Activated naive CD8-positive, alpha-beta T cell treated with anti-CD3 and anti-CD28 coated beads, Interleukin-2, amount 50 U/mL, for 16 hours (primary cell): ENCODE data around the gene AKT2.

Source experiments
- DNase-seq: peaks from one replicate; pipeline ENCODE4 v3.0.0-alpha.2; 2020; ENCODE audit warnings: low read depth, low spot score

The AKT2 gene

GRCh38 chr19:40235238-40236025 is 49.7 kb downstream of the AKT2 start:
- no peak for DNase-seq

DNA sequence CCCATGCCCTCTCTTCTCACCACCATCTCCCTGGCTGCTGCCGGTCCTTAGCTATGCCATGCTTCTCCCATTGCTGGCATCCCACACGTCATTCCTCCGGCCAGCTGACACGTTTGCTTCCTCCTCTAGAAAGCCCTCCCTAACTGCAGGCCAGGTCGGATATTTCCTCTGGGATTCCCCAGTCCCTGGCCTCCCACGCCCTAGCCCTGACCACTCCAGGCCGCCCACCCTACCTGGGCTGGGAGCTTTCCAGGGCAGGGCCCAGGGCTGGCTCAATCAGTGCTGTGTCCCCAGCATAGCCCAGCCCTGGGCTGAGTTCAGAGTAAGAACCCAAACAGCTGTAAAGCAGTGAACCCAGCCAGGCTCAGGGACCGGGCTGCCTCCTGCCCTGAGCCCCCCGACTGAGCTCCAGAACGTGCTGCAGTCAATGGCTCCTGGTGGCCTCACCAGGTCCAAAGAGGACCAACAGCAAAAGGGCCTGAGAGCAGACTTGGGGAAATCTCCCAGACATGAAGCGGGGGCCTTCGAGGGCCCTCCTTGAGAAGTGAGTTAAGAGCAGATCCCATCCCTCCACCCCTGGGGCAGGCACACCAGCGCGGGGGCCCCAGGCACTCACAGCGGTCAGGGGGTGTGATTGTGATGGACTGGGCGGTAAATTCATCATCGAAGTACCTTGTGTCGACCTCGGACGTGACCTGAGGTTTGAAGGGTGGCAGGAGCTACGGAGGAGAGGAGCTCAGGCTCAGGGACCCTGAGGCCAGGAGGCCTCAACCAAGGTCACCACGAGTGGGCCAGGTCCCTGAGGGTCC is 50.5 kb downstream of the AKT2 start:
- no peak for DNase-seq

DNA sequence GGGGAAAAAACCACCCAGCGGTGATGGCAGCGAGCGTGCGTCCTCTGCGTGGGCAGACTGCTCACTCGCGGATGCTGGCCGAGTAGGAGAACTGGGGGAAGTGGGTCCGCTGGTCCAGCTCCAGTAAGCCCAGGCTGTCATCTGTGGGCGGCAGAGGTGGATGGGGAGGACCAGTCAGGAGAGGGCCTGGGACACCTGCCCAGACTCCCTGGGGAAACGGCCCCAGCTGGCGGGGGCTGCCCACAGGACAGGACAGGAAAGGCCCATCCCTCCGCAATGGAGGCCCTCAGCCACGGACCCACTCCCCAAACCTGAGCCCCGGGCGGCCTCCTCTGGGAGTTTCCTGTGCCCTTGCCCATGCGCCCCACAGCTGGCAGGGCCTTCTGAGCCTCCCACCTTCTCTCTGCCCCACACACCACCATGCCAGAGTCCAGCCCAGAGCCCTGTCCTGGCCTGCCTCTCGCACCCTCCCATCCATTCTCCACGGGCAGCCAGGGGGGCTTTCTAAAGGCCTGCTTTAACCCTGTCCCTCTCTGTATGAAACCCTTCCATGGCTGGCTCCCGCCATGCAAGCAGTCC is 51.2 kb downstream of the AKT2 start:
- no peak for DNase-seq

- no peak for DNase-seq
Observed at GRCh38 chr19:40232949-40233810, 52.0 kb downstream of the AKT2 start.

DNA sequence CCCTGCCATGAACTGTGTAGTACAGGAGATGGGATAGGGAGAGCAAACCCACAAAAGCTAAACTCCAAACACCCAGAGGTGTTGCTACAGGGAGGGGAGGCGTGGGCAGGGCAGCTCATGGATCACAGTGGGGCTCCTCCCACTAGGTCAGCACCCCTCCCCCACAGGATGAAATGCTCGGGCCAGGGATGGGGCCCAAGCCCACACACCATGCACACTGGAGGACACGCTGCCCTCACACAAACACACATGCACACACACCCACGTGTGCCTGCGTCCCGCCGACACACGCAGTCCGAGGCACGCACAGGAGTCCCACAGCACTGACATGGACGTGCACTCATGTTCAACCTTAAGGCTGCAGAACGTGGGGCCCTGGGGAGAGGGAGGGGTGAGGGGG is 52.7 kb downstream of the AKT2 start:
- DNase-seq = no peak

- DNase-seq = no peak
Observed at GRCh38 chr19:40231544-40232424, 53.4 kb downstream of the AKT2 start.

DNA sequence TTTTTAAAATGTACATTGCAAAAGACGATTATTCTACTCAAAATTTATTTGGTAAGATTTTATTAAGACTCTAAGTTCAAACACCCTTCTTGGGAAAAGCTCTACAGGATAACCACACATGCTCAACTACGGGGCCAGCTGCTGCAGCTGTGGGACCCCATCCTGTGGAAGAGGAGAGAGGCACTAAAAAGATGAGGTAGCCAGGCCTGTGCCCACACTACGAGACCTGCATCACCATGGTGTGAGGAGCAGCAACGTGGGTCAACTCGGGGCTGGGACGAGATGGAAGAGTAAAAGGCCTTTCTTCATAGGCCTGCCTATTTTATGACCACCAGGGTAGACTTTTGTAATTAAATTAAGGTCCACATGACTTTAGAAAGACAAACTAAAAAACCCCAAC is 54.1 kb downstream of the AKT2 start:
- DNase-seq = no peak

DNA sequence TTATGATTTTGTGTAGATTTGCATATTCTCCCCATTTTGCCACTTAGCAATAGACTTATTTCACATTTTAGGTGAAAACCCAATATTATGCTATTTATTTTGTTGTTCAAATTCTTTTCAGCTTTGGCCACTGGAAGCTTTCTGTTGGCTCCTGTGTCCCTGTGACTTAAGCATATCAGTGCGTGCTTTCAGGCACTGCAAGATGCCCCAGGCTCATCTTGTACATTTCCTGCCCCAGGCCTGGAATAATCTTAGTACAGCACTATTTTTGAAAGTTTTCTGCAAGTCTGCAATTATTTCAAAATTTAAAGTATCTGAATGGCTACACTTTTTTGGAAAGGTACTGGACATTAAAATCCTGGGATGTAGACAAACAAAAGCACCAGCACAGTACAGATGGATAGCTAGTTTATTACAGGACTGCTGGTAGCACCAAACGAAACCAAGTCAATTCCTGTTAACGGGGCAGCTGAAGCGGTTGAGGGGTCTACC is 55.2 kb downstream of the AKT2 start:
- no peak for DNase-seq

DNA sequence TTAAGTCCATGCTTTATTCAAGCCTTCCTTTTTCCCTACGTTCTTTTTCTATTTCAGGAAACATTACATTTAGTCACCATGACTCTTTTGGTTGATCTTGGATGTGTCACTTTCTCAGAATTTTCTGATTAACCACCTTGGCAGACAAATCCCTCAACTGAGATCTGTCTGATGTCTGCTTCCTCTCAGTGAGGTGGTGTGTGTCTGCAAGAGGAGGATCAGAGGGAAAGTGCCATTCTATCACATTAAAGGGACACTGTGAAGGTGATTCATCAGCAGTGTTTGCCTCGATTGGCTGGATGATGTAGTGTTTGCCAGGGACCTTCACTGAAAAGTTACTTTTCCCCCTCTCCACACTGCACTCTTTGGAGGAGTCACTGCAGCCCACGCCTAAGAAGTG is 55.7 kb downstream of the AKT2 start:
- DNase-seq = no peak

GRCh38 chr19:40228863-40229262 is 56.3 kb downstream of the AKT2 start:
- DNase-seq = no peak

GRCh38 chr19:40228346-40228745 is 56.8 kb downstream of the AKT2 start:
- no peak for DNase-seq

DNA sequence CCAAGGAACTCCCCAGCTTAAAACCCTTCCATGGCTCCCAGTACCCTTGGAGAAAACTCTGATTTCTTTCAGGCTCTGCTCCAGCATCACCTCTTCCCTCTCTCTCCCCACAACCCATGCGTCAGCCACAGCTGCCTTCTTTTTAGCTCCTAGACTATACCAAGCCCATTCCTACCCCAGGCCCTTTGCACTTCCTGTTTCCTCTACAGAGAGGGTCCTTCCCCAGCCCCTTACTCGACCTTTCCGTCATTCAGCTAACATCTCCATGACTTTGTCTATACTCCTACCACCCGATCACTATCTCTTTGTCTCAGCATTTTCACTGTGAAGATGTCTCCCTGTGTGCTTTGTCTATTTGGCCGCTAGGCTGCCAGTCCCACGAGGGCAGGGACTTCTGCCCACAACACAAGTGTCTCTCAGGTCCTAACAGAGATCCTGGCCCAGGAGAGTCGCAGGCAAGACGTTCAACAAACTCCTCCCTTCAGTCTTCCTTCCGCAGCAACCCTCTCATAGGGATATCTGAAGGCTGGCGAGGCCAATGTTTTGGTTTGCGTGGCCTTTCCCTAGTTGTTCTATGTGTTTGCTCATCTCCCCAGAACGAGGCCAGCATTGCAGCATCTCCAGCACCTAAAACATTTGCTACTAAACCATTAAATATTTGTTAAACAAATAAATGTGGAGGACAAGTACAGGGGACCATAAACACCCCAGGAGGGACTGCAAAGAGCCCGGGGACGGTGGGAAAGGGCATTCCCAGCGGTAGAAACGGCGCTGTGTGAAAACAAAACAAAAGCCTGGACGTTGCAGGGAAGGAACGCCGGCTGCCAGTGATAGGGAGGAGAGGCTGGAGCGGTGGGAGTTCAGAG is 59.5 kb downstream of the AKT2 start:
- DNase-seq = no peak

GRCh38 chr19:40224342-40225150 is 60.6 kb downstream of the AKT2 start:
- DNase-seq = no peak

DNA sequence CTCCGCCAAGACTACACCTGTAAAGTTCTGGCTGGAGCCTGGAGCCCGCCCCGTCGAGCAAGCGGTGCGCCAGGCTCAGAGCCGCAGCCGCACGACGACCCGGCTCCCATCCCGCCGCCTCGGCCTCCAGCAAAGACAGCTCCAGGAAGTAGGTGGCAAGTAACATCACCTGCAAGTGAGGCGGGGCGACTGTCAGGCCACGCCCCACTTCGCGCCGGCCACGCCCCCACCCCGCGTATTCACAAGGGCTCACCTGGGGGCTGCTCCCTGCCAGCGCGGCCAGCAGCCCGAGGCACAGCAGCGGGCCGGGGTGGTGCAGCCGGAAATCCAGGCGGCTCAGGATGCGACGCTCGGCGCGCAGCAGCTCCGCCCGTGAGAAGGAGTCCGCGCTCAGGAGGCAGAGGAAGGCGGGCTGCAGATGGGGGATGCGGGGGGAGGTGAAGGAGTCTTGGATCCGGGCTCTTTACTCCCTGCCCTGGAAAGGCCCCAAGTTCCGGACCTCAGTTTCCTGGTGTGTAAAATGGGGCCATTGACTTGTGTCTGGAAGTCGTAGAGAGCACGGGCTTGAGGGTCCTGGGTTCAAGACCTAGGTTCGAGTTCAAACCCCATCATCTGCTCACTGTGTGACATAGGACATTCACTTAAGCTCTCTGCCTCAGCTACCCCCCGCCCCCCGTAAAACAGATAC is 61.9 kb downstream of the AKT2 start:
- DNase-seq = no peak

- DNase-seq = peak; percentile 55
Observed at GRCh38 chr19:40221858-40222619, 63.1 kb downstream of the AKT2 start.

GRCh38 chr19:40220674-40221073 is 64.5 kb downstream of the AKT2 start:
- no peak for DNase-seq

- DNase-seq = no peak
Observed at GRCh38 chr19:40219721-40220276, 65.3 kb downstream of the AKT2 start.
